Stimulated activated CD8-positive, alpha-beta memory T cell treated with anti-CD3 and anti-CD28 coated beads, Interleukin-7, amount 100 ng/mL, for 4 hours (primary cell): ENCODE data around the gene ZBTB1.
"Not testable (repeated sequence)": the region's sequence is repeated elsewhere in the genome, so short reads cannot be mapped to it uniquely, and the experiment has no call there.

Source experiments
- DNase-seq, 2 donors: peaks; one replicate each; pipeline ENCODE4 v3.0.0-alpha.2; 2020; ENCODE audit warnings: low read depth in 2 of 2

The ZBTB1 gene

DNA sequence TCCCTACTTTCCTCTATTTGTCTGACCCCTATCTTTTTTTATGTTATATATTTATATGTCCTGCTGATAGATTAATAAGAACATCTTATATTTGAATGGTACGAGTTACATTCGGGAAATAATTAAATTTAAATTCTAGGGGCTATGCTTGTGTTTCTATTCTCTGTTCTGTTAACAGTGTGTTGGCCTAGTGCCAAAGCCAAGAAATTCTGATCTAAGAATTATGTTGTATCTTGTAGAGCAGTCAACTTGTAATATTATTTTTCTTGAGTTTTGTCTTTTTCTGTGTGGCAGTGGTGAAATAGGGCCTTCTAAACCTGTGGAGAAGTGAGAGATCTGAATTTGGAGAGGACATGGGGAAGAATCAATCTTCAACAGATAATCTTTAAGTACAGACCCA lies 27.0 kb downstream of the ZBTB1 start:
- DNase-seq: no peak

DNA sequence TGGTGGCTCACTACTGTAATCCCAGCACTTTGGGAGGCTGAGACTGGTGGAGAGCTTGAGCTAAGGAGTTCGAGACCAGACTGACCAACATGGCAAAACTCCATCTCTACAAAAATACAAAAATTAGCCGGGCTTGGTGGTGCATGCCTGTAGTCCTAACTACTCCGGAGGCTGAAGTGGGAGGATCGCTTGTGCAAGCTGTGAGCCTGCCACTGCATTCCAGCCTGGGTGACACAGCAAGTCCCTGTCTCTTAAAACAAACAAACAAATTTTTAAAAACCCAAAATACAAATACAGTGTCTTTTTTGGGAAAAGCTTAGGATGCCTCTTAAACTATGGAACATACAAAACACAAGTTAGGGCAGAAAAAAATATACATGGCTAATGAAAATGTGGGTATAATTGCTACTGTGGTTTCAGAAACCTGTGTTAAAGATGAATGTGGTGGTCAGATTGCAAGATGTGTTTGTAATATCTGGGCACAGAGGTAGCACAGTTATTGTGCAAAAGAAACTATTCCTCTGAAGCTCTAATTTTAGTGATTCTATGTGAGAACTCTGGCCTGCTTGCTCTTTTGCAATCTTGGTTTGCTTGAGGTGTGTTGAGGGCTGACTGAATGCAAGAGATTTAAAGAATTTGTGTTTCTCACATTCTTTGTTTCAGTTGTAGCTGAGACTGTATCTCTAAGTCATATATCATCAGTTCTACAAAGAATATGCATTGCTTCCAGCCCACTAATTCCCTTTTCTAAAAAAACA lies 32.1 kb downstream of the ZBTB1 start:
- no peak for DNase-seq

DNA sequence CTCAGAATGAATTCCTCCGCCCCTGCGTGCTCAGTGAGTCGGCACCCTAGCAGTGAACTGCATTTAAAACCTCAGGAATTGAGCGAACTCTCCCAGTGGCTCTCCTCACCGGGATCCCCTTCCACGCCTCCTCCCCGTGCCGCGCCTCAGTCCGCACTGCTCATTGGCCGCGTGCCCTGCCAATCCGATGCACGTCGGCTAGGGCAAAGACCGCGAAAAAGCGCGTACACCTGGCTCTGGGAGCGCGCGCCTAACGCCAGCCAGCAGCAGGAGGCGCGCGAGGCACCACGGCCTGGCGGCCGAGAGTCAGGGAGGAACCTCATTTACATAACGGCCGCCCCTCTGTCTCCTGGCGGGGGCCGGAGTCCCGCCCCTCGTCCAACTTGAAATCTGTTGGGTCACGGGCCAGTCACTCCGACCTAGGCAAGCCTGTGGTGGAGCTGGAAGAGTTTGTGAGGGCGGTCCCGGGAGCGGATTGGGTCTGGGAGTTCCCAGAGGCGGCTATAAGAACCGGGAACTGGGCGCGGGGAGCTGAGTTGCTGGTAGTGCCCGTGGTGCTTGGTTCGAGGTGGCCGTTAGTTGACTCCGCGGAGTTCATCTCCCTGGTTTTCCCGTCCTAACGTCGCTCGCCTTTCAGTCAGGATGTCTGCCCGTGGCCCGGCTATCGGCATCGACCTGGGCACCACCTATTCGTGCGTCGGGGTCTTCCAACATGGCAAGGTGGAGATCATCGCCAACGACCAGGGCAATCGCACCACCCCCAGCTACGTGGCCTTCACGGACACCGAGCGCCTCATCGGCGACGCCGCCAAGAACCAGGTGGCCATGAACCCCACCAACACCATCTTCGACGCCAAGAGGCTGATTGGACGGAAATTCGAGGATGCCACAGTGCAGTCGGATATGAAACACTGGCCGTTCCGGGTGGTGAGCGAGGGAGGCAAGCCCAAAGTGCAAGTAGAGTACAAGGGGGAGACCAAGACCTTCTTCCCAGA lies 35.9 kb downstream of the ZBTB1 start, which contains the start of gene HSPA2:
Gene HSPA2 (plus strand): TSS at position 534 of the 995 bp plus-strand sequence. CDS start 109 bp downstream, at position 643.
- peak; percentile 85 to 91 for DNase-seq

DNA sequence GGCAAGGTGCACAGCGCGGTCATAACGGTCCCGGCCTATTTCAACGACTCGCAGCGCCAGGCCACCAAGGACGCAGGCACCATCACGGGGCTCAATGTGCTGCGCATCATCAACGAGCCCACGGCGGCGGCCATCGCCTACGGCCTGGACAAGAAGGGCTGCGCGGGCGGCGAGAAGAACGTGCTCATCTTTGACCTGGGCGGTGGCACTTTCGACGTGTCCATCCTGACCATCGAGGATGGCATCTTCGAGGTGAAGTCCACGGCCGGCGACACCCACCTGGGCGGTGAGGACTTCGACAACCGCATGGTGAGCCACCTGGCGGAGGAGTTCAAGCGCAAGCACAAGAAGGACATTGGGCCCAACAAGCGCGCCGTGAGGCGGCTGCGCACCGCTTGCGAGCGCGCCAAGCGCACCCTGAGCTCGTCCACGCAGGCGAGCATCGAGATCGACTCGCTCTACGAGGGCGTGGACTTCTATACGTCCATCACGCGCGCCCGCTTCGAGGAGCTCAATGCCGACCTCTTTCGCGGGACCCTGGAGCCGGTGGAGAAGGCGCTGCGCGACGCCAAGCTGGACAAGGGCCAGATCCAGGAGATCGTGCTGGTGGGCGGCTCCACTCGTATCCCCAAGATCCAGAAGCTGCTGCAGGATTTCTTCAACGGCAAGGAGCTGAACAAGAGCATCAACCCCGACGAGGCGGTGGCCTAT lies 36.8 kb downstream of the ZBTB1 start:
- DNase-seq: no peak

DNA sequence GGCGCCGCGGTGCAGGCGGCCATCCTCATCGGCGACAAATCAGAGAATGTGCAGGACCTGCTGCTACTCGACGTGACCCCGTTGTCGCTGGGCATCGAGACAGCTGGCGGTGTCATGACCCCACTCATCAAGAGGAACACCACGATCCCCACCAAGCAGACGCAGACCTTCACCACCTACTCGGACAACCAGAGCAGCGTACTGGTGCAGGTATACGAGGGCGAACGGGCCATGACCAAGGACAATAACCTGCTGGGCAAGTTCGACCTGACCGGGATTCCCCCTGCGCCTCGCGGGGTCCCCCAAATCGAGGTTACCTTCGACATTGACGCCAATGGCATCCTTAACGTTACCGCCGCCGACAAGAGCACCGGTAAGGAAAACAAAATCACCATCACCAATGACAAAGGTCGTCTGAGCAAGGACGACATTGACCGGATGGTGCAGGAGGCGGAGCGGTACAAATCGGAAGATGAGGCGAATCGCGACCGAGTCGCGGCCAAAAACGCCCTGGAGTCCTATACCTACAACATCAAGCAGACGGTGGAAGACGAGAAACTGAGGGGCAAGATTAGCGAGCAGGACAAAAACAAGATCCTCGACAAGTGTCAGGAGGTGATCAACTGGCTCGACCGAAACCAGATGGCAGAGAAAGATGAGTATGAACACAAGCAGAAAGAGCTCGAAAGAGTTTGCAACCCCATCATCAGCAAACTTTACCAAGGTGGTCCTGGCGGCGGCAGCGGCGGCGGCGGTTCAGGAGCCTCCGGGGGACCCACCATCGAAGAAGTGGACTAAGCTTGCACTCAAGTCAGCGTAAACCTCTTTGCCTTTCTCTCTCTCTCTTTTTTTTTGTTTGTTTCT lies 37.6 kb downstream of the ZBTB1 start:
- no peak for DNase-seq

DNA sequence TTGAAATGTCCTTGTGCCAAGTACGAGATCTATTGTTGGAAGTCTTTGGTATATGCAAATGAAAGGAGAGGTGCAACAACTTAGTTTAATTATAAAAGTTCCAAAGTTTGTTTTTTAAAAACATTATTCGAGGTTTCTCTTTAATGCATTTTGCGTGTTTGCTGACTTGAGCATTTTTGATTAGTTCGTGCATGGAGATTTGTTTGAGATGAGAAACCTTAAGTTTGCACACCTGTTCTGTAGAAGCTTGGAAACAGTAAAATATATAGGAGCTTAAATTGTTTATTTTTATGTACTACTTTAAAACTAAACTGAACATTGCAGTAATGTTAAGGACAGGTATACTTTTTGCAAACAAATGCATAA lies 38.2 kb downstream of the ZBTB1 start:
- no peak for DNase-seq

DNA sequence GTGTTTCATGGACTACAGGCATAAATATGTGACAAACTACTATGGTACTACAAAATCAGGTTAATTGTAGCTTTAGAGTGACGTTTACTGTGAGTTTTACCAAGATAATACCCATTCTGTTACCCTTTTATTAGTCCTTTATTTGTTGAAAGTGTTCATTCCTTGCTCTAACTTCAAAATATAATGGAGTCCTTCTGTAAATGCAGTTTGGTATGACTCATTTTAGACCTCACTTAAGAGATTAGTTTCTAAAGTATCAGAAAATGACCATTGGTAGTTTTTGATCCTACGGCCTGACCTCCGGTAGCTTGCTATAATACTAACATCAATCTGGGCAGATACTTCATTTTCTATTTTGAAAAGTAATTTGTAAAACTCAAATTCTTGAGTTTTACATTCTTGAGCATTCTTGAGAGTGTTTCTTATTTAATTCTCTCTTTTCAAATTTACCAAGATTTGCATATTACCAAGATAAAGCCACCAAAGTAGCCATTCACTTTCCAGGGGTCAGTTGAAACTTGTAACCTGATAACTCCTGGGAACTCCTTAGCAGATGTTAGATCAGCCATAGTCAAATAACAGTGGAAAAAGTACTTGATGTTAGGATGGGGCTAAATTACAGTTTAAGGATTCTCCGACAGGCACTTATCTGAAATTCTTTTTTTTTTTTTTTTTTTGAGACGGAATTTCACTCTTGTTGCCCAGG lies 40.2 kb downstream of the ZBTB1 start:
- no peak for DNase-seq

DNA sequence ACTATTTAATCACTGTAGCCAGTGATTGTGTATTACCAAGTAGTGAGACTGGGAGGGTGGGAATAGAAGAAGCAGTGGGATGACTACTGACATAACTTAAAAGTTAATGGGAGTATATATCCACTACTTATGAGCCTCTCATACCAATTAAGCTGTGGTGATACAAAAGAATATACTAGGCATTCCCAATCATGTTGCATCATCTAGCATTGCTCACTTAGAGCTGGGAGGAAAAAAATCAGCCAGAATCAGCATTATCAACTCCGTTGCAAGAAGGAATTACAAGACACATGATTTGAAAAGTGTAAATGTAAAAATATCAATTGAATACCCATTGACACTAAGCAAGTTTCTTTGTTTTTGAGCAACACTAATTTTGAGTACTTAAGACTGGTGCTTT lies 44.4 kb downstream of the ZBTB1 start:
- DNase-seq: no peak

DNA sequence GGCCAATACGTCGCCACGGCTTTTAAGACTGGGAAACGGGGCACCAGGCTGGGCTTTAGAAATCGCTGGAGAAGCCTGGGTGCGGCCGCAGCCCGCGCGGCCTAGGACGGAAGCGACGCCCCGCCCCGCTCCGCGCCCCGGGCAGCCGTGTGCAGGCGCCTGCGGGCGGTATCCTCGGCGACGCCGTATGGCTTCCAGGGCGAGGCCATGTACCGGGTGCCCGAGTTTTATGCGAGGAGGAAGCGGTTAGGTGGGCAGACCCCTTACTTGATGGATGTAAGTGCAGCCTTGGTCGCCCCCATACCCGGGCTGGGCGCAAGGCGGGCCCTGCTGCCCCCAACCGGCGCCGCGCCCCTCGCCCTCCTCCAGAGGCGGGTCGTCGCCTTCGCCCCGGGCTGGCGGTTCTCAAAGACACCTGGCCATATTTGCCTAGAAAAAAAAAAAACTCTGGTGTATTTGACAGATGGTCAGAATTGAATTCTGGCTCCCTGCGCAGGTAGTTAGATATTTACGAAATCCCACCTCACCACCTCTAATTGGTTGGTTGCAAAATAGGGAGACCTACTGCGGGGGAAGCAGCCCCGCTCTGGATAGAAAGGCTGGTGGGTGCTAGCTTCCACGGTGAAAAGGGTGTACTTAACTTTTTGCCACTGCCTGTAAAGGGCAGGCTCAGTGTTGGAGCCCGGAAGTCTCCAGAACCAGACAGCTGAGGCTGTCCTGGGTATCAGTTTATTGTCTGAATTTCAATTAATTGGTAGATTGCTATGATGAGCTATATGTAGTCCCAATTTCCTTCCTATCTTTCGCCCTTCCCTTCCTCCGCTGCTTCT lies 45.4 kb downstream of the ZBTB1 start, which contains the start of gene PPP1R36:
Gene PPP1R36 (plus strand): TSS at position 171 of the 830 bp plus-strand sequence. CDS start 37 bp downstream, at position 208.
- DNase-seq: peak in 1 of 2 donors; percentile 16

DNA sequence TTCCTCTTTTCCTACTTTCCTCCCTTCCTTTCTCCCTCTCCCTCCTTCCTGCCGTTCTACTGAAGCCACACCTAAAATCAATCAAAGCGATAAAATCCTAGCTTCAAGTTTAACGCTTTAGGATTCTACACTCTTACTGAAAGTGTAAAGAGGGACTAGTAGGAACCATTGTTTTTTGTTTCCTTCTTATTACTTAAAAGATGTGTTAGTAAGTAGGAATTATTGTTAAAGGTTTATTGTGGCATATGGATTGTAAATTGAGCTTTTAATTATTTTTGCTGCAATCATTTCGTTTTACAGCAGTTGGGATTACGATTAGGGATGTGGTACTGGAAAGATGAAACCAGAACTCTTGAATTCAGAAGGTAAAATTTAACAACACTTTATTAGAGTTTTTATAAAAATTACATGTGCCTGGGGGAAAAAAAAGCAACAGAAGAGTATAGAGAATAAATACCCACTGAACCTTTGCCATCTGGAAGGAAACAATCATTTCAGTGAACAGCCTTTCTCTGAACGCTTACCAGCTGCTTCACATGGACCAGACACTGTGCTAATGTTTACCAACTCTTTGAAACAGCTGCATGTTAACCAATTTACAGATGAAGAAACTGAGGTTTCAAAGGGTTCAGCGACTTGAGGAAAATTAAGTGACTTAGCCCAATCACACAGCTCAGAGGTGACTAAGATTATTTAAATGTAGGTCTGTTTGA lies 46.2 kb downstream of the ZBTB1 start:
- DNase-seq: no peak

DNA sequence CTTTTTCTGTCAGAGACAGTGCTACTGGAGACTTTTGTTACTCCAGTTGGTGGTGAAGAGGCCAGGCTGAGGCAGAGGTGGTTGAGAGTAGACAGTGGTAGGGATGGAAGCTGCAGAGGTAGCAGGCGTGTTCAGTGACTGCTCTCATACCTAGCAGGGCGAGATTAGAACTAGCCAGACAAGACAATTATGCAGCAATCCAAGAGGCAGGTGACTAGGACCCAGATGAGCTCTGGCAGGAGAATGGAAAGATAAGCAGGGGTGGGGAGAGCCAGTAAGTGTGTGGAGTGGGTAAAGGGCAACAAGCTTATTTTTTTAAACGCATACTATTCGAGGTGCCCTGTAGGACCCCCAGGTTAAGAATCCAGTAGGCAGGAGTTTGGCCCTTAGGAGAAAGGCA lies 50.0 kb downstream of the ZBTB1 start:
- DNase-seq: no peak

DNA sequence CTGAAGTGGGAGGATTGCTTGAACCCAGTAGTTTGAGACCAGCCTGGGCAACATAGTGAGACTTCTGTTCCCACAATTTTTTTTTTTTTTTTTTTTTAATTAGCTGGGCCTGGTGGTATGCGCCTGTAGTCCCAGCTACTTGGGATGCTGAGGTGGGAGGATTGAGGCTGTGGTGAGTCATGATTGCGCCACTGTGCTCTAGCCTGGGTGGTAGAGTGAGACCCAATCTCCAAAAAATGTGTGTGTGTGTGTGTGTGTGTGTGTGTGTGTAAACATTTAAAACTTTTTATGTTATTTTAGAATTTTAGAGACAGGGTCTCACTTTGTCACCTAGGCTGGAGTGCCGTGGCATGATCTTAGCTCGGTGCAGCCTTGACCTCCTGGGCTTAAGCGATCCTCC lies 52.0 kb downstream of the ZBTB1 start:
- no peak for DNase-seq

DNA sequence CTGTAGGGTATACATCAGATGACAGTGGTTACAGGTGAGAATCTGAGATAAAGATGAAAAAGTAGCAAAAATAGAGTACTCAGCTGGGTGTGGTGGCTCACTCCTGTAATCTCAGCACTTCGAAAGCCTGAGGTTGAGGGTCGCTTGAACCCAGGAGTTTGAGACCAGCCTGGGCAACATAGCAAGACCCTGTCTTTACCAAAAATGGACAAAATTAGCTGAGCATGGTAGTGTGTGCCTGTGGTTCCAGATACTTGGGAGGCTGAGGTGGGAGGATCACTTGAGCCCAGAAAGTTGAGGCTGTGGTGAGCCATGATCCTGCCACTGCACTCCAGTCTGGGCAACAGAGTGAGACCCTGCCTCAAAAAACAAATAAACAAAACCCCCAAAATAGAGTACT lies 53.6 kb downstream of the ZBTB1 start:
- DNase-seq: not testable (repeated sequence)

DNA sequence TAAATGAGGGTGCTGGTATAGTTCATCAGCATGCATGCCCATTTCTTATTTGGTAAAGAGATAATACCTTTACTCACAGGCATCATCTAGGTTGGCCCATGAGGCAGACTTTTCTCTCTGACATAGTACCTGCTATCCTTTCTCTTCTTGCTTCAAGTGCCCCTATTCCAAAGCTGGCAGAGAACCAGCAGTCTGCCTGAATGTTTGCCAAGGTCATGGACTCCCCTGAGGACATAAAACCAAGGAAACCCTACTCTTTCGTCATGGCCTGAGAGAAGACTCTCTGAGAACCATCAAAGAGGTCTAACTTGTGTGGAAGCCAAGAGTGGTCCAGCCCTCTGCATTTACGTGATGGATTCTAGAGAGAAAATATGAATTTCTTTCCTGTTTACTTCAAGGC lies 57.1 kb downstream of the ZBTB1 start:
- no peak for DNase-seq

DNA sequence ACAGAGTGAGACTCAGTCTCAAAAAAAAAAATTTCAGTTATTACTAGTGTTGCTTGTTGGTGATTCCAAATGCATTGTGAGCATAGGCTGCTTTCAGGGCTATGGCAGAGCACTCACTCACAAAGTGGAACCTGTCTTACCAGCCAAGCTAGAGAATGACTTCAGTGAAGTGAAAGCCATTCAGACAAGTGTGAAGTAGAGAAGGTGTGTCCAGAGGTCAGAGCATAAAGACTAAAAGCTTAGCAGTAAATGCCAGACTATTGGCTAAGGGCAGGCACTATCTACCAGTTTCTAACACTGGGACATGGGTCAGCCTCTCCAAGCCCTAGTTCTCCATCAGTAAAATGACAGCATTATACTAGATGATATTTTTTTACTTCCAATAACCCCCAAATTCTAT lies 57.9 kb downstream of the ZBTB1 start:
- DNase-seq: no peak

DNA sequence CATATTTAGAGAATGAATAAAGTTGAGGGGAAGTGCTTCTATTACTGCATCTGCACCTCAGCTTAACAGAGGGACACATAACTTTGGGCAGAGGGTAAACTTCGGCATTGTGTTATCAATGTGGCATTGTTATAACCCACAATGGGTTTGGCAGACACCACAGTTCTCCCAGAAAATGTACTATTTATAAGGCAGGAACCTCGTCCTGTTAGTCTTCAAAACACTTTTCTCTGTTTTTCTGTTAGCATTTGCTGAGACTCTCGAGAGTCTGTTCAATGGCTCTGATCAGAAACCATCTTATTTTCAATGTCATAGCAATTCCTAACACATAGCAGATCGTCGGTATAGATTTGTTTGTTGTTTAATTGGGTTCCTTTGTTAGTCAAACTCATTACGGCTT lies 59.1 kb downstream of the ZBTB1 start:
- no peak for DNase-seq

DNA sequence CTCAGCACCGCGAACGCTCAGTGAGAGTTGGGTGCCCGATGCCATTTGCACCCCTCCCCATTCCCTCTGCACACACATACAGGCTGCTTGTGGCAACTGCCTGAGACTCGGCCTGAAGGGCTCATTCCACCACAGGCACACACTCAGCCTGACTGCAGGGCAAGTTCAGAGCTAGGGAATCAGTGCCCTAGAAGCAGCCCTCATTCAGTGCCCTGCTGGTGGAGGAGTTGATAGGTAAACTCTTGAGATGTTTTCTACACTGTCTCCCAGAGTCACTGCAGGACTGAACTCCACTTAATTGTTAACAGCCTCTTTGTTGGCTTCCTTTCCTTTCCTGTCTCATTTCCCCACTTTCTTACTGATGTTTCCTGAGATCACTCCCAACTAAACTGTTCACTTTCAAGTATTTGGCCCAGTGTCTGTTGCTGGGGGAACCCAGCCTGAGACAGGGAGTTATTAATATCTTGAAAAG lies 62.1 kb downstream of the ZBTB1 start:
- no peak for DNase-seq

DNA sequence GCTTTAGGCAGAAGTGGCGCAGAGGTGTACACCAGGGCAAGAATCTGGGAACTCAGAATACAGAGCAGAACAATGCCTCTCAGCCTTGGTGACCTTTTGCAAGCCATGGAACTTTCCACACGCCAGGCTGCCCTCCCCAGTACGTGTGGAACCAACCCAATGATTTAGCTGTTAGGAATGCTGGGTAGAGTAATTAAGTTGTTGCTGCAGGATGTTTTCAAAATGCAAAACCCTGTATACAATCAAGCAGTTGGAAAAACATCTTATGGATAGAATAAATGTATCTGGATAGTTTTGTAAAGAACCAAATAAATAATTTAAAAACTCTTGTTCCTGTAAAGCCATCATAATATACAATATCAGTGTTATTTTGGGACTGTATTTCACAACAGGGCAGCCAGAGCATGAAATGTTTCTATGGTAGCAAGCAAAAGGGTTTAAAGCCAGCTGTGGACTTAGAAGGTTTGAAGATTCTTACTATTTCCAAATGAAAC lies 64.6 kb downstream of the ZBTB1 start:
- no peak for DNase-seq
